PC-9 (cell line): ENCODE measurements around the gene TPCN2. TPM values are rescaled to one million over a fixed set of nuclear protein-coding genes. Genes with fewer than 3 reads are reported as not detected.

ENCODE experiments used
- BruUV-seq: library from RNA; stranded (reverse); fragments of 400-500 nt; replicated peaks from 2 replicates; lab custom pipeline; 2021; lab: Mats Ljungman, UMichigan
- CTCF ChIA-PET: fragments of 300-600 bp; sonication (Branson Sonifier 250); formaldehyde crosslinking; loops from one replicate; lab custom pipeline; 2022; ENCODE audit warnings: antibody characterized with exemption; lab: Charles Lee
- POLR2A ChIA-PET: fragments of 300-600 bp; sonication (Branson Sonifier 250); formaldehyde crosslinking; loops from one replicate; lab custom pipeline; 2022; ENCODE audit warnings: antibody characterized with exemption; ENCODE audit not compliant: unreplicated experiment; lab: Charles Lee
- DNase-seq, 2 experiments: peaks; one replicate each; pipeline versions ENCODE4 v3.0.0 to v3.0.0-alpha.2; 2015 to 2022; ENCODE audit warnings: mixed read lengths in 1 of 2
- H2AFZ ChIP-seq: fragments of 200-600 bp; sonication (generic); 2 replicates; pipeline ENCODE4 v1.8.1; 2017; ENCODE audit warnings: antibody characterized with exemption
- H3F3A ChIP-seq: fragments of 200-600 bp; sonication (generic); 2 replicates; pipeline ENCODE4 v1.8.1; 2017; ENCODE audit warnings: antibody characterized with exemption, mild to moderate bottlenecking, low read depth; ENCODE audit not compliant: insufficient read depth
- H3K27ac ChIP-seq: fragments of 200-600 bp; sonication (generic); 2 replicates; pipeline ENCODE4 v1.6.1; 2016; ENCODE audit warnings: mixed run types
- H3K27me3 ChIP-seq: fragments of 200-600 bp; sonication (generic); 2 replicates; pipeline ENCODE4 v1.6.1; 2016; ENCODE audit warnings: low read depth, mixed run types; ENCODE audit not compliant: insufficient read depth
- H3K36me3 ChIP-seq: fragments of 200-600 bp; sonication (generic); 2 replicates; pipeline ENCODE4 v1.6.1; 2016; ENCODE audit warnings: low read depth, mixed run types
- H3K4me1 ChIP-seq: fragments of 200-600 bp; sonication (generic); replicated peaks from 2 replicates; pipeline ENCODE4 v1.6.1; 2016; ENCODE audit warnings: mixed run types; ENCODE audit not compliant: insufficient read depth
- H3K4me2 ChIP-seq: fragments of 200-600 bp; sonication (generic); 2 replicates; pipeline ENCODE4 v1.6.1; 2017; ENCODE audit warnings: mixed run types
- H3K4me3 ChIP-seq: fragments of 200-600 bp; sonication (generic); 2 replicates; pipeline ENCODE4 v1.6.1; 2016; ENCODE audit warnings: mixed run types
- H3K79me2 ChIP-seq: fragments of 200-600 bp; sonication (generic); 2 replicates; pipeline ENCODE4 v1.6.1; 2017; ENCODE audit warnings: low read depth, mixed run types
- H3K9me2 ChIP-seq: fragments of 200-600 bp; sonication (generic); 2 replicates; pipeline ENCODE4 v1.8.1; 2017; ENCODE audit warnings: mild to moderate bottlenecking; ENCODE audit not compliant: insufficient read depth
- H3K9me3 ChIP-seq: fragments of 200-600 bp; sonication (generic); 2 replicates; pipeline ENCODE4 v1.8.1; 2016; ENCODE audit warnings: low read depth; ENCODE audit not compliant: insufficient read depth
- H4K20me1 ChIP-seq: fragments of 200-600 bp; sonication (generic); 2 replicates; pipeline ENCODE4 v1.8.1; 2017; ENCODE audit not compliant: insufficient read depth
- CTCF ChIP-seq: fragments of 200-600 bp; sonication (generic); conservative IDR thresholded peaks from 2 replicates; pipeline ENCODE4 v1.6.1; 2017; ENCODE audit warnings: mixed run types, antibody characterized with exemption, mild to moderate bottlenecking, moderate library complexity
- EZH2 ChIP-seq: fragments of 200-600 bp; sonication (generic); IDR thresholded peaks from 2 replicates; pipeline ENCODE4 v1.8.0; 2017; ENCODE audit warnings: antibody characterized with exemption, low read depth
- intact Hi-C: fragments of 100-400 bp; cut with micrococcal nuclease; formaldehyde crosslinking; loops from one replicate; pipeline ENCODE4 v1.10.0; 2022; ENCODE audit not compliant: unreplicated experiment
- total RNA-seq: library from RNA; stranded (reverse); gene quantifications from 2 replicates; pipeline ENCODE4 v1.2.3, GENCODE V29; 2021

TPCN2 gene
- total RNA-seq, 1 experiment from 2014 or later = 24.8 TPM

GRCh38 chr11:69057236-69057635, 8.5 kb downstream of the TPCN2 start:
- no peaks in the 10 kb centered on the region for H3K27me3 ChIP-seq
- H3K27ac ChIP-seq = no peak overlapping the region
- intact Hi-C loops = no loop called here
- H3K4me3 ChIP-seq = no peak overlapping the region
- no peaks in the 10 kb centered on the region for H3K79me2 ChIP-seq
- no peaks in the 10 kb centered on the region for H3K9me3 ChIP-seq
- H4K20me1 ChIP-seq = peaks cover 12% of the 10 kb centered on the region
- no peaks in the 10 kb centered on the region for H3K4me1 ChIP-seq
- no peak overlapping the region for H3K4me2 ChIP-seq
- ChIA-PET POLR2A (no interaction called here), CTCF (no interaction called here)
- no peaks in the 10 kb centered on the region for H3K9me2 ChIP-seq
- no peaks in the 10 kb centered on the region for H3F3A ChIP-seq
- BruUV-seq = no TSS peak
- H3K36me3 ChIP-seq = no peaks in the 10 kb centered on the region
- TF ChIP-seq EZH2 (no peak), CTCF (no peak)
- H2AFZ ChIP-seq = no peak overlapping the region
- no peak for DNase-seq

- no peaks in the 10 kb centered on the region for H3F3A ChIP-seq
- no peak for DNase-seq
- no peak overlapping the region for H3K27ac ChIP-seq
- H3K36me3 ChIP-seq = no peaks in the 10 kb centered on the region
- CTCF ChIA-PET = no interaction called here
- no peaks in the 10 kb centered on the region for H3K27me3 ChIP-seq
- H3K4me1 ChIP-seq = no peaks in the 10 kb centered on the region
- H2AFZ ChIP-seq = no peak overlapping the region
- intact Hi-C loops = no loop called here
- no peaks in the 10 kb centered on the region for H3K9me2 ChIP-seq
- no TSS peak for BruUV-seq
- H3K79me2 ChIP-seq = no peaks in the 10 kb centered on the region
- POLR2A ChIA-PET = no interaction called here
- H3K4me3 ChIP-seq = no peak overlapping the region
- peaks cover 10% of the 10 kb centered on the region for H4K20me1 ChIP-seq
- H3K4me2 ChIP-seq = no peak overlapping the region
- no peaks in the 10 kb centered on the region for H3K9me3 ChIP-seq
- no peak for TF ChIP-seq CTCF
- TF ChIP-seq EZH2 = no peak
Observed at GRCh38 chr11:69057801-69058200, 9.1 kb downstream of the TPCN2 start.

GRCh38 chr11:69058511-69059270, 10.0 kb downstream of the TPCN2 start:
- no peak overlapping the region for H3K4me2 ChIP-seq
- H3K9me3 ChIP-seq = no peaks in the 10 kb centered on the region
- intact Hi-C loops = no loop called here
- no peaks in the 10 kb centered on the region for H3K9me2 ChIP-seq
- H3K4me1 ChIP-seq = no peaks in the 10 kb centered on the region
- TF ChIP-seq EZH2 = no peak
- TF ChIP-seq CTCF = no peak
- no peaks in the 10 kb centered on the region for H3F3A ChIP-seq
- no peak overlapping the region for H3K4me3 ChIP-seq
- BruUV-seq = no TSS peak
- no peak for DNase-seq
- ChIA-PET CTCF (no interaction called here), POLR2A (no interaction called here)
- no peaks in the 10 kb centered on the region for H3K36me3 ChIP-seq
- no peak overlapping the region for H3K27ac ChIP-seq
- no peak overlapping the region for H2AFZ ChIP-seq
- H3K27me3 ChIP-seq = no peaks in the 10 kb centered on the region
- peaks cover 10% of the 10 kb centered on the region for H4K20me1 ChIP-seq
- H3K79me2 ChIP-seq = no peaks in the 10 kb centered on the region
